Measurements from ENCODE around the gene GAB2. TPM values are rescaled to one million over a fixed set of nuclear protein-coding genes. Genes with fewer than 3 reads are reported as not detected.
A peak's percentile ranks its signal among the peaks of the same experiment; 100 is the strongest.

GAB2 gene
- polyA plus RNA-seq, 3 donors = 2.8 to 39.4 (median 4.4) TPM

GRCh38 chr11:78290293-78291176, 127.1 kb downstream of the GAB2 start:
- DNase-seq = peak; percentile 97 to 100 (median 99)
- Histone ChIP-seq H3K4me3 (replicated peaks in 1 of 3; ENCODE audit: low read depth in 2 of 3, low read length in 3 of 3) (peak overlapping the region in 1 of 3 experiments; percentile 60), H3K4me1 (ENCODE audit: control insufficient read depth in 1 of 2, insufficient read depth in 2 of 2, low read length in 2 of 2) (peaks cover 66 to 81% of the 10 kb centered on the region in 2 donors), H3K79me2 (ENCODE audit: insufficient read depth, low read length) (peaks cover 79% of the 10 kb centered on the region), H3K27ac (ENCODE audit: low read depth in 1 of 2, low read length in 2 of 2) (peak overlapping the region; percentile 83 to 99), H2AFZ (ENCODE audit: insufficient read depth, low read depth, low read length, poor library complexity, severe bottlenecking) (no peak overlapping the region), H3K9ac (ENCODE audit: insufficient read depth, low read length, poor library complexity, severe bottlenecking) (peak overlapping the region; percentile 76), H3K4me2 (replicated peaks; ENCODE audit: extremely low read depth, low read length, poor library complexity, severe bottlenecking) (peak overlapping the region; percentile 67), H3K36me3 (replicated peaks in 1 of 2; ENCODE audit: control insufficient read depth in 1 of 2, insufficient read depth in 2 of 2, low read length in 2 of 2) (peaks cover 0 to 5% of the 10 kb centered on the region in 2 donors), H3K9me3 (replicated peaks in 1 of 2; ENCODE audit: control insufficient read depth in 1 of 2, insufficient read depth in 1 of 2, low read length in 2 of 2) (no peaks in the 10 kb centered on the region), H3K27me3 (ENCODE audit: control insufficient read depth in 2 of 2, insufficient read depth in 2 of 2, low read length in 2 of 2) (no peaks in the 10 kb centered on the region), H4K20me1 (ENCODE audit: insufficient read depth, low read length) (no peaks in the 10 kb centered on the region)
- peaks cover 24 to 30% of the 10 kb centered on the region in 2 donors for H3K36me3 Mint-ChIP-seq
- peaks cover 0 to 2% (median 0%) of the 10 kb centered on the region in 7 donors for H3K9me3 Mint-ChIP-seq
- H3K4me3 Mint-ChIP-seq = peak overlapping the region; percentile 45 to 82
- WGBS (ENCODE audit: insufficient coverage) = 0% methylated on average over 2 of the region's 6 CpGs
- no peak for TF ChIP-seq CTCF (IDR thresholded peaks at IDR 0.05)
- H3K27ac Mint-ChIP-seq = peak overlapping the region; percentile 98 to 99 (median 99)
- intact Hi-C loops (cut with micrococcal nuclease) = loop anchor here (5.0 kb wide), 2 partner anchors 127 to 137 kb away; partner anchors contain the start of gene GAB2 (in 1 of the 2)
- no peaks in the 10 kb centered on the region for H3K27me3 Mint-ChIP-seq (ENCODE audit: low read depth in 3 of 3)
- H3K4me1 Mint-ChIP-seq = peaks cover 78% of the 10 kb centered on the region

- H3K27me3 Mint-ChIP-seq (ENCODE audit: low read depth in 3 of 3) = no peaks in the 10 kb centered on the region
- no peaks in the 10 kb centered on the region for H3K36me3 ChIP-seq (replicated peaks in 1 of 2; ENCODE audit: control insufficient read depth in 1 of 2, insufficient read depth in 2 of 2, low read length in 2 of 2)
- WGBS (ENCODE audit: insufficient coverage) = 71% methylated on average over 1 of the region's 7 CpGs
- H3K4me2 ChIP-seq (replicated peaks; ENCODE audit: extremely low read depth, low read length, poor library complexity, severe bottlenecking) = peak overlapping the region; percentile 67
- H3K4me3 ChIP-seq (replicated peaks in 1 of 3; ENCODE audit: low read depth in 2 of 3, low read length in 3 of 3) = peak overlapping the region in 2 of 3 experiments; percentile 22 to 60
- H3K9me3 Mint-ChIP-seq = peaks cover 0 to 2% (median 0%) of the 10 kb centered on the region in 7 donors
- H3K9ac ChIP-seq (ENCODE audit: insufficient read depth, low read length, poor library complexity, severe bottlenecking) = peak overlapping the region; percentile 76
- peak overlapping the region; percentile 45 to 82 for H3K4me3 Mint-ChIP-seq
- peak overlapping the region; percentile 98 to 99 (median 99) for H3K27ac Mint-ChIP-seq
- H3K4me1 Mint-ChIP-seq = peaks cover 75% of the 10 kb centered on the region
- H2AFZ ChIP-seq (ENCODE audit: insufficient read depth, low read depth, low read length, poor library complexity, severe bottlenecking) = no peak overlapping the region
- no peak for TF ChIP-seq CTCF (IDR thresholded peaks at IDR 0.05)
- H3K9me3 ChIP-seq (replicated peaks in 1 of 2; ENCODE audit: control insufficient read depth in 1 of 2, insufficient read depth in 1 of 2, low read length in 2 of 2) = no peaks in the 10 kb centered on the region
- H3K36me3 Mint-ChIP-seq = peaks cover 20 to 25% of the 10 kb centered on the region in 2 donors
- H3K27ac ChIP-seq (ENCODE audit: low read depth in 1 of 2, low read length in 2 of 2) = peak overlapping the region; percentile 83 to 99
- H3K4me1 ChIP-seq (ENCODE audit: control insufficient read depth in 1 of 2, insufficient read depth in 2 of 2, low read length in 2 of 2) = peaks cover 66 to 81% of the 10 kb centered on the region in 2 donors
- H3K79me2 ChIP-seq (ENCODE audit: insufficient read depth, low read length) = peaks cover 79% of the 10 kb centered on the region
- no peaks in the 10 kb centered on the region for H4K20me1 ChIP-seq (ENCODE audit: insufficient read depth, low read length)
- no peaks in the 10 kb centered on the region for H3K27me3 ChIP-seq (ENCODE audit: control insufficient read depth in 2 of 2, insufficient read depth in 2 of 2, low read length in 2 of 2)
- intact Hi-C loops (cut with micrococcal nuclease) = loop anchor here (5.0 kb wide), 2 partner anchors 128 to 138 kb away; partner anchors contain the start of gene GAB2 (in 1 of the 2)
- peak; percentile 58 to 61 (median 58) for DNase-seq
Observed at GRCh38 chr11:78289552-78290292, 127.9 kb downstream of the GAB2 start.

Data from CD14-positive monocyte (primary cell).